SU-DHL-6 (cell line): ENCODE data around the gene NDUFS7.

Experiments
- H2AFZ ChIP-seq: fragments of 200-600 bp; sonication (generic); 2 replicates; pipeline ENCODE4 v1.6.1; 2014; ENCODE audit warnings: low read depth, mild to moderate bottlenecking, moderate library complexity, mixed read lengths, antibody characterized with exemption, low read length; ENCODE audit not compliant: severe bottlenecking
- H3F3A ChIP-seq: fragments of 200-600 bp; shearing (Covaris generic); 2 replicates; pipeline ENCODE4 v1.6.0; 2016; ENCODE audit warnings: antibody characterized with exemption, mild to moderate bottlenecking; ENCODE audit not compliant: insufficient read depth
- H3K27ac ChIP-seq: fragments of 200-600 bp; sonication (generic); 2 replicates; pipeline ENCODE4 v1.5.1; 2016; ENCODE audit warnings: low read depth, mild to moderate bottlenecking, low read length, moderate library complexity, mixed read lengths
- H3K27me3 ChIP-seq: fragments of 200-600 bp; sonication (generic), shearing (Covaris generic); 2 replicates; pipeline ENCODE4 v1.6.0; 2014; ENCODE audit warnings: mild to moderate bottlenecking, low read length
- H3K36me3 ChIP-seq: fragments of 200-600 bp; sonication (generic); 2 replicates; pipeline ENCODE4 v1.6.1; 2014; ENCODE audit warnings: mild to moderate bottlenecking, low read length, mixed read lengths
- H3K4me2 ChIP-seq: fragments of 300-600, 200-600 bp; shearing (Covaris generic), sonication (generic); 2 replicates; pipeline ENCODE4 v1.6.0; 2014; ENCODE audit warnings: low read length, low read depth, mild to moderate bottlenecking; ENCODE audit not compliant: poor library complexity, severe bottlenecking
- H3K4me3 ChIP-seq: fragments of 200-600 bp; sonication (generic); 2 replicates; pipeline ENCODE4 v1.5.1; 2014; ENCODE audit warnings: antibody characterized with exemption, low read length, mild to moderate bottlenecking, mixed read lengths; ENCODE audit not compliant: insufficient read depth, poor library complexity, severe bottlenecking
- H3K79me2 ChIP-seq: fragments of 200-600 bp; sonication (generic); 2 replicates; pipeline ENCODE4 v1.6.1; 2014; ENCODE audit warnings: mild to moderate bottlenecking, low read length, moderate library complexity; ENCODE audit not compliant: insufficient read depth
- H3K9ac ChIP-seq: fragments of 200-600 bp; sonication (generic); 2 replicates; pipeline ENCODE4 v1.7.0; 2014; ENCODE audit warnings: mild to moderate bottlenecking, low read length
- H3K9me2 ChIP-seq: fragments of 200-600 bp; sonication (generic); replicated peaks from 2 replicates; pipeline ENCODE4 v1.6.1; 2014; ENCODE audit warnings: low read length; ENCODE audit not compliant: insufficient read depth
- H3K9me3 ChIP-seq: fragments of 200-600 bp; sonication (generic); 2 replicates; pipeline ENCODE4 v1.6.1; 2014; ENCODE audit warnings: low read length, mixed read lengths; ENCODE audit not compliant: insufficient read depth
- H4K20me1 ChIP-seq: fragments of 200-600 bp; sonication (generic); 2 replicates; pipeline ENCODE4 v1.6.1; 2014; ENCODE audit warnings: low read depth, mild to moderate bottlenecking, antibody characterized with exemption, low read length, moderate library complexity, mixed read lengths
- EZH2phosphoT487 ChIP-seq: fragments of 200-600 bp; sonication (generic), shearing (Covaris generic); conservative IDR thresholded peaks from 2 replicates; pipeline ENCODE4 v1.6.1; 2018; ENCODE audit warnings: mild to moderate bottlenecking, antibody characterized with exemption, low read length, moderate library complexity, mixed read lengths
- TF ChIP-seq, protein P1 (sequence below): fragments of 200-600 bp; sonication (generic); IDR thresholded peaks from one replicate; pipeline ENCODE4 v1.5.1; 2017; ENCODE audit warnings: antibody characterized with exemption, mild to moderate bottlenecking, low read length, moderate library complexity; ENCODE audit not compliant: insufficient read depth, poor library complexity, severe bottlenecking

Gene NDUFS7

DNA sequence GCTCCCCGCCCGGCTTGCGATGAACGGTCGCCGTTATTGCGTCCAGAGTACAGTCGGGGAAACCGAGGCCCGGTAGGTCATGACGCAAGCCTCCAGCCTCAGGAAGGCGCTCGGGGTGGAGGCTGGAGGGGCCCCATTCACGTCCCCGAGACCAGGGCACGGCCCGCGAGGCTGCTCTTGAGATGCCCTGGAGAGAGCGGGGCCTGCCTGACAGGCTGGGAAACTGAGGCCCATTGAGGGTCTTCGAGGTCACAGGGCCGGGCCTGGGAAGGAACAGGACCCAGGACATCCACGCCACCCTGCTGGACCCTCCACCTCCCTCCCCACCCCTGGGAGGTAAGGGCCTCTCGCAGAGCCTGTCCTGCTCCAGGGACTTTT lies 367 bp downstream of the NDUFS7 start:
- Histone ChIP-seq H3K27ac (0 out of 2 replicates have a peak overlapping the region, but pooled peaks have one; percentile 17), H3K9ac (peak overlapping the region; percentile 85), H3K27me3 (no peaks in the 10 kb centered on the region), H4K20me1 (no peaks in the 10 kb centered on the region), H3F3A (no peaks in the 10 kb centered on the region), H3K9me2 (no peaks in the 10 kb centered on the region), H3K4me3 (peak overlapping the region; percentile 81), H3K4me2 (peak overlapping the region; percentile 83), H3K36me3 (no peaks in the 10 kb centered on the region), H3K79me2 (peaks cover 13% of the 10 kb centered on the region), H3K9me3 (no peaks in the 10 kb centered on the region), H2AFZ (peak overlapping the region; percentile 62)
- TF ChIP-seq, protein P1, sequence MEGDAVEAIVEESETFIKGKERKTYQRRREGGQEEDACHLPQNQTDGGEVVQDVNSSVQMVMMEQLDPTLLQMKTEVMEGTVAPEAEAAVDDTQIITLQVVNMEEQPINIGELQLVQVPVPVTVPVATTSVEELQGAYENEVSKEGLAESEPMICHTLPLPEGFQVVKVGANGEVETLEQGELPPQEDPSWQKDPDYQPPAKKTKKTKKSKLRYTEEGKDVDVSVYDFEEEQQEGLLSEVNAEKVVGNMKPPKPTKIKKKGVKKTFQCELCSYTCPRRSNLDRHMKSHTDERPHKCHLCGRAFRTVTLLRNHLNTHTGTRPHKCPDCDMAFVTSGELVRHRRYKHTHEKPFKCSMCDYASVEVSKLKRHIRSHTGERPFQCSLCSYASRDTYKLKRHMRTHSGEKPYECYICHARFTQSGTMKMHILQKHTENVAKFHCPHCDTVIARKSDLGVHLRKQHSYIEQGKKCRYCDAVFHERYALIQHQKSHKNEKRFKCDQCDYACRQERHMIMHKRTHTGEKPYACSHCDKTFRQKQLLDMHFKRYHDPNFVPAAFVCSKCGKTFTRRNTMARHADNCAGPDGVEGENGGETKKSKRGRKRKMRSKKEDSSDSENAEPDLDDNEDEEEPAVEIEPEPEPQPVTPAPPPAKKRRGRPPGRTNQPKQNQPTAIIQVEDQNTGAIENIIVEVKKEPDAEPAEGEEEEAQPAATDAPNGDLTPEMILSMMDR, result no peak
- TF ChIP-seq EZH2phosphoT487, result no peak

DNA sequence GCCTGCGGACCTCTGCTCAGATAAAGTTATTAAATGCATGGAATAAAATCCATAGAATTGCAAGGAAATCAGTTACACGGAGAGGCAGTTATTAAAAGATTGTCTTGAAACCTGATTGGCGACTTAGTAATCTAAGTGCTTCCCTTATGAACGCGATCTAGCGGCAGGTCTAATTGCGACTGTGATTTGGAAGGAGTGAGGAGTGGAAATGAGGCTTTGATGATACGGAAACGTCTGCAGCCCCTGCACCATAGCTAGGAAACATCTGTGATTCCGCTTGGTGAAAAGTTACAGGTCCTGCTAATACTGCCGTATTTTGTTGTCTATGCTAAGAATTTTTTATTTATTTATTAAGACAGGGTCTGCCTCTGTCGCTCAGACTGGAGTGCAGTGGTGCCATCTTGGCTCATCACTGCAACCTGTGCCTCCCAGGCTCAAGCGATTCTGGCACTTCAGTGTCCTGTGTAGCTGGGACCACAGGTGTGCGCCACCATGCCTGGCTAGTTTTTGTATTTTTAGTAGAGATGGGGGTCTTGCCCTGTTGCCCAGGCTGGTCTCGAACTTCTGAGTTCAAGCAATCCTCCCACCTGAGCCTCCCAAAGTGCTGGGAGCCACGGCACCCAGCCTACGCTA lies 887 bp downstream of the NDUFS7 start:
- Histone ChIP-seq H3K9me3 (no peaks in the 10 kb centered on the region), H3K27me3 (no peaks in the 10 kb centered on the region), H3K9ac (peak overlapping the region; percentile 85), H3F3A (no peaks in the 10 kb centered on the region), H3K27ac (no peak overlapping the region), H3K36me3 (no peaks in the 10 kb centered on the region), H3K79me2 (peaks cover 13% of the 10 kb centered on the region), H3K4me3 (peak overlapping the region; percentile 81), H4K20me1 (no peaks in the 10 kb centered on the region), H3K9me2 (no peaks in the 10 kb centered on the region), H2AFZ (peak overlapping the region; percentile 62), H3K4me2 (peak overlapping the region; percentile 83)
- TF ChIP-seq, protein P1, result no peak
- no peak for TF ChIP-seq EZH2phosphoT487

DNA sequence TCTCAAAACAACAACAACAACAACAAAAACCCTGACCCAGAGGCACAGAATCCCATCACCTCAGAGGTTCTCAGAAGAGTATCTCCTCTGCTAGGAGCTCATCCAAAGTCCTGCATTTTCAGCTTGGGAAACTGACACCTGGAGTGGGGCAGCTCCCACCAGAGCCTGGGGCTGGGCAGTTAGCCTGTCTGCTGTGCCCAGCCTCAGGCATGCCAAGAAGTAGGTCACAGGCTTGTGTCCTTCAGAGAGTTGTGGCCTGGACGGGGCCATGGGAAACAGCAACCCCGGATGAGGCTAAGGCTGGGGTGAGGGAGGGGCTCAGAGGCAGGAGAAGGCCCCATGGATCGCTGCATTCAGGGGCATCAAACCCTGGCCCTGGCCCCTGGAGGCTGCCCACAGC lies 2.1 kb downstream of the NDUFS7 start:
- no peak overlapping the region for H2AFZ ChIP-seq
- TF ChIP-seq, protein P1, result no peak
- no peak for TF ChIP-seq EZH2phosphoT487
- no peak overlapping the region for H3K4me2 ChIP-seq
- no peaks in the 10 kb centered on the region for H3K9me2 ChIP-seq
- H3K4me3 ChIP-seq, result no peak overlapping the region
- H3K9ac ChIP-seq, result no peak overlapping the region
- H3F3A ChIP-seq, result no peaks in the 10 kb centered on the region
- H3K27me3 ChIP-seq, result no peaks in the 10 kb centered on the region
- no peak overlapping the region for H3K27ac ChIP-seq
- no peaks in the 10 kb centered on the region for H3K36me3 ChIP-seq
- H3K9me3 ChIP-seq, result no peaks in the 10 kb centered on the region
- no peaks in the 10 kb centered on the region for H4K20me1 ChIP-seq
- peaks cover 13% of the 10 kb centered on the region for H3K79me2 ChIP-seq
